Fibroblast of the conjunctiva (primary cell): Measurements from ENCODE around the gene MTNR1B.
A peak's percentile ranks its signal among the peaks of the same experiment; 100 is the strongest.

Experiments used
- DNase-seq: peaks from one replicate; pipeline ENCODE4 v3.0.0-alpha.2; 2010; ENCODE audit warnings: low read depth

Gene MTNR1B

DNA sequence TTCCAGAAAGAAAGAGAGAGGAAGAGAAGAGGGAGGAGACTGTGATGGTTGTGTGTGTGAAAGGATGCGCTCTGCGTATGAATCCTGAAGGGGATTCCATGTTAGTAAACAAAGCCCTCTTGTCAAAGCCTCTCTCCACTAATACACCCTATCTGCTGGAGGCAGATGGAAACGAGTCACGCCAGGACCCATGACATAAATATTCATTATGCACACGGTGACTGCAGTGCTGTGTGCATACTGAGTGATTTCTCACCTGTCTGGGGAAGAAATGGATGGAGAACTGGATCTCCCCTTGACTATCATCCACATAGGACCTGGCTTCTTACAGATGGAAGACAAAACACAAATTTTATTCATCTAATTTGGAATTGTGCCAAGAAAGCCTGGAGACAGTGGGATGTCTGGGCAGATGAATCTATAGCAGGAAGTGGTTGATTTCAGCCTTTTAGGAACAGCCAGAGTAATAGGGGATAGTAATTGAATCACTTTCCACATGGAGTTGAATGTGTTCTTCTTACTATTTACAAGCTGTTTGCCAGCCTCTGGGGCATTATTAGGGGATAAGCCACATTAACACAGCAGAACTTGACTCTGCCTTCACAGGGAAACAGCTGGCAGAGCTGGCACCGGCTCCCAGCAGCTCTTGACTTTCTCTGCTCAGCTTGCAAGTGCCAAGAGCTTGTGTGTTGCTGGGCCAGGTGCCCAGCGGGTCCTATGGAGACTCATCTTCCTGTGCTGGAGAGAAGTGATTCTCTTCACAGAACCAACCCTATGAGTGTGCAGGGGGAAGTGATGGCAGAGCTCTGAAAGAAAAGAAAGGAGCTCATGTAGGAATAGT lies 9.0 kb downstream of the MTNR1B start:
- peak; percentile 29 for DNase-seq

DNA sequence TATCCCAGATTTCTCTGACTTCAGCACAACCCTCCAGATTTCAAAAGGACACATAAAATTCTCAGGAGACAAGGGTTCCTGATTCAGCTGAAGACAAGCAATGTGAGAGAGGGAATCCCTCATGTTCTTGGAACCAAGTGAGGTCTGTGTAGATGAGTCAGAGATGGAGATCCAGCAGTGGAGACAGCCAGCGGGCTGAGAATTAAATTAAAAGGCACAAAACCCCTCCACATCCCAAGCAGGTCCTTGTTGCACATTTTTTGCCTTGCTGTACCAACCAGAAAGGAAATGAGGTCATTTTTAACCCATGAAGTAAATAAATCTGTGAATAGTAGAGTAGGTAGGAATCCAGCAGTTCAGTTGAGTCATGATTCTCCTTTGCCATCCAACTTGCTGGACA lies 9.7 kb downstream of the MTNR1B start:
- DNase-seq: no peak

DNA sequence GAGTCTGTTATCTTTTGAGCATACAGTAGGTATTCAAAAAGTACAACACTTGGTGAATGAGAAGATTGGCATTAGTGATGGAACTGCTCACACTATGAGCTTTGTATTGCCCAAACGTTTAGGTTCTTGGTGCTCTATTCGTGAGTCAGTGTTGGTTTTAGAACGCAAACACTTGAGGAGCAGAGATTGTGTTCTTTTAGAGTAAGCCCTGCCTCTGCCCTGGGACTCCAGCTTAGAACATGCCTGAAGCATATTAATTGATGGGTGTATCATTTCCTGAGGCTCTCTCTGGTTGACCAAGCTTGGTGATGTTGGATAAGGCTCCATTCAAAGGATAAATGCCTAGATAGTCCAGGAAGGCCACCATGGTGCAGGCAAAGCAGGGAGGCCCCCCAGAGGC lies 10.9 kb downstream of the MTNR1B start:
- DNase-seq: no peak

DNA sequence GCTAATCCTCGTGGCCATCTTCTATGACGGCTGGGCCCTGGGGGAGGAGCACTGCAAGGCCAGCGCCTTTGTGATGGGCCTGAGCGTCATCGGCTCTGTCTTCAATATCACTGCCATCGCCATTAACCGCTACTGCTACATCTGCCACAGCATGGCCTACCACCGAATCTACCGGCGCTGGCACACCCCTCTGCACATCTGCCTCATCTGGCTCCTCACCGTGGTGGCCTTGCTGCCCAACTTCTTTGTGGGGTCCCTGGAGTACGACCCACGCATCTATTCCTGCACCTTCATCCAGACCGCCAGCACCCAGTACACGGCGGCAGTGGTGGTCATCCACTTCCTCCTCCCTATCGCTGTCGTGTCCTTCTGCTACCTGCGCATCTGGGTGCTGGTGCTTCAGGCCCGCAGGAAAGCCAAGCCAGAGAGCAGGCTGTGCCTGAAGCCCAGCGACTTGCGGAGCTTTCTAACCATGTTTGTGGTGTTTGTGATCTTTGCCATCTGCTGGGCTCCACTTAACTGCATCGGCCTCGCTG lies 12.1 kb downstream of the MTNR1B start:
- no peak for DNase-seq

DNA sequence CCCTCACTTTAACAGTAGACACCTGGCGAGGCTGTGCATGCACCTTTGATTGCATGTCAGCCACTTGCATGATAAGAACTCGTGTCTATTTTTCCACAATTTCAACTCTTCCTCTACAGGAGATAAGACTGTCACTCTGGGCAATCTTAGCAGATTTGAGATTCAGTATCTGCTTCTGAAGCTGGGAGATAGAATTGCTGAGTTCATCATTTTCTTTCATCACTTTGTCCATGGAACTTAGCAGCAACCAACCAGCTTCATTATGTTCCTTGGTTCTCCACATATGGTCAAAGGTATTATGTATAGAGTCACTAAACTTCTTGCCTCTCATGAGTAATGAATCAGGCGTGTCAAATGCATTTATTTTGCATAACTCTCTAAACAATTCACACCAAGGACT lies 17.1 kb downstream of the MTNR1B start:
- DNase-seq: no peak

DNA sequence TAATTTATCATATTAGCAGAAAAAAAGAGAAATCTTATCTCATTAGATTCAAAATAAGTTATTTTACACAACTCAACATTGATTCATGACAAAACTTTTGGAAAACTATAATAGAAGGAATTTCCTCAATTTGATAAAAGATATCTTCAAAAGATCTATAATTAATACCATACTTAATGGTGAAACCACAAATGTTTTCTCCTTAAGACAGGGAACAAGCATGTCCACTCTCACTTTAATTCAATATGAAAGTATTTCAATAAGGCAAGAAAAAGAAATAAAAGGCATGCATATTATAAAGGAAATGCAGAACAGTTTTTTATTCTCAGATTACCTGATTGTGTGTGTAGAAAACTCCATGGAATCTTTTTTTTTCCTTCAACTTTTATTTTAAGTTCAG lies 23.6 kb downstream of the MTNR1B start:
- DNase-seq: no peak

DNA sequence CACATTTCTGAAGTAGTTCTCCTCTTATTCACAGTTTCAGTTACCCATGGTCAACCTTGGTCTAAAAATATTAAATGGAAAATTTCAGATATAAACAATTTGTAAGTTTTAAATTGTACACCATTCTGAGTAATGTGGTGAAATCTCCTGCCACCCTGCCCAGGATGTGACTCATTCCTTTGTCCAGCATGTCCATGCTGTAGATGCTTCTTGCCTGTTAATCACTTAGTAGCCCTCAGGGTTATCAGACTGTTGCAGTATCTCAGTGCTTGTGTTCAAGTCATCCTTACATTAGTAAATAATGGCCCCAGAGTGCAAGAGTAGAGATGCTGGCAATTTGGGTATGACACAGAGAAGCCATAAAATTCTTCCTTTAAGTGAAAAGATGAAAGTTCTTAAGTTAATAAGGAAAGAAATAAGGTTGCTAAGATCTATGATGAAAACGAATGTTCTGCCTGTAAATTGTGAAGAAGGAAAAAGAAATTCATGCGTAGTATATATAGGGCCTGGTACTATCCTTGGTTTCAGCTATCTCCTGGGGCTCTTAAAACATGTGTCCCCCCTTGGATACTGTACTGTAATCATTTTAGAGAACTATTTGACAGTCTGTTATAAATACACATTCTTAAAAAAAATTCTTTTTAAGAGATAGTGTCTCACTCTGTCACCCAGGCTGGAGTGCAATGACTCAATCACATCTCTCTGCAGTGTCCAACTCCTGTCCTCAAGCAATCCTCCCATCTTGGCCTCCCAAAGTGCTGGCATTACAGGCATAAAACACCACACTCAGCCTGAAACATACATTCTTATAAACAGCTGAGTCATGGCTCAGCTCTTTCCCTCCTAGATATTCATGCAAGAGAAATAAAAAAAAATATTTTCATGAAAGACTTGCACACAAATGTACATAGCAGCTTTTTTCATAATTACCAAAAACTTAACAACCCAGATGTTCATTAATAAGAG lies 31.3 kb downstream of the MTNR1B start:
- peak; percentile 83 for DNase-seq

DNA sequence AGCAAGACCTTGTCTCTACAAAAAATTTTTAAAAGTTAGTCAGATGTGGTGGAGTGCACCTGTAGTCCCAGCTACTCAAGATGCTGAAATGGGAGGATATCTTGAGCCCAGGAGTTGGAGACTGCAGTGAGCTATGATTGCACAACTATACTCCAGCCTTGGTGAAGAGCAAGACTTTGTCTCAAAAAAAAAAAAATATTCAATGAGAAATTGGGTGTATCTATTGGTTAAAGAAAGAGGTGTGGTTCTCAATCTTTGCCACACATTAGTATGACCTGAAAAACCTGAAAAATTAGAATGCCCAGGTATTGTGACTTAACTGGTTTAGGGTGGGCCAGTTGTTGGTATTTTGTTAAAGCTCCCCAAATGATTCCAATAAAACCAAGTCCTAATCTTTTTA lies 32.4 kb downstream of the MTNR1B start:
- DNase-seq: no peak

DNA sequence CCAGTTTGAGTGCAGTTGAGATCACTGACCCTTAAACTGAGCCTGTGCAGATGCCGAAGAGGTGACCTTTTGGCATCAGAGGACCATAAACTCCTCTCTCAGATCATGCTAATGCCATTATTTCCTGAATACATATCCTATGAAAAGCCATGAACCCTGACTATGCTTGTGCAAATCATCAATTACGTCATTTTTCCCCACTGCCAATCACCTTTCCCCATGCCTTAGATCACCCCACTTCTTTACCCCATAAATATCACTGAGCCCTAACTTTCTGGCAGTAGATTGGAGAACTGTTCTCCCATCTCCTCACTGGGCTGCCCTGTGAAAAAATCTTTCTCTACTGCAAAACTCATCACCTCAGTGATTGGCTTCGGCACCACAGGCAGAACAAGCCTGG lies 32.9 kb downstream of the MTNR1B start:
- no peak for DNase-seq

DNA sequence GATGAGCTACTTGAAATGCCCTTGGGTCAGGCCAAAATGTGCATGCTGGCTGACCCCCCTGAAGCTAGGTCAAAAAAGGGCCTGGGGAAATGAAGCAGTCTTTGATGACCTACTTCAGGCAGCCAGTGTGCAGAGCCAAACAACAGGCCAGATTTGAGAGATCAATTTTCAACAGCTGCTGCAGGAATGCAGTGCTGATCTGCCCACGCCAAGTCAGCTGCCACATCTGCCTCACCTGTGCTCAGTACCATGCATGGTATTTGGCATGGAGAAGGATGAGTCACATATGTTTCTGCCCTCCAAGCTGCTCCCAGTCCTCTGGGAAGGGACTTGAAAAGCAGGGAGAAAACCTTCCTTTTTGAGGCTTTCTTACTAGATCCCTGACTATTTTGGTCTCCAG lies 35.8 kb downstream of the MTNR1B start:
- DNase-seq: peak; percentile 14

DNA sequence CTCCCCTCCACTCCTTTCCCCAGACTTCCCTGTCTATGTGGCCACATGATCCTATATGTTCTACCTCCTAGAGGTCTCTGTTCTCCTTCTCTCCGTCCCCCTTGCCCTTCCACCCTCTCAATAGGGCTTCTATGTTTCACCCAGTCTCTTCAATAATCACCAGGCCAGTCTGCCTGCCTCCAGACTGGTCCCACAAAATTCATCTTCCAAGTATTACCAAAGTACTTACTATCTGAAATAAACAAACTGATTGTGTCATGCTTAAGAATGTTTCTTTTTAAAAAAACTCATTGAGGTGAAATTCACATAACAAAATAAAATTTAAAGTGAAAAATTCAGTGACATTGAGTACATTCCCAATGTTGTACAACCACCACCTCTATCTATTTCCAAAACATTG lies 44.2 kb downstream of the MTNR1B start:
- DNase-seq: no peak

DNA sequence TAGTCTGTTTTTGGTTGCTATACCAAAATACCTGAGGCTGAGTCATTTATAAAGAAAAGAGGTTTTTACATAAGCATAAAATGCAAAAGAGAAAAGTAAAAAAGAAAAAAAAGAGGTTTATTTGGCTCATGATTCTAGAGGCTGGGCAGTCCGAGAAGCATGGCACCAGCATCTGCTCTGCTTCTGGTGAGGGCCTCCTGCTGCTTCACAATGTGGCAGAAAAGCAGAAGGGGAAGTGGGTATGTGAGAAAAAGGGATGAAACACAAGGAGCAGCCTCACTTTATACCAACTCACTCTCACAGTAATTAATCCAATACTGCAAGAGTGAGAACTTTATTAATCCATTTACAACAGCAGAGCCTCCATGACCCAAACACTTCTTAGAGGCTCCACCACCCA lies 47.1 kb downstream of the MTNR1B start:
- DNase-seq: no peak

DNA sequence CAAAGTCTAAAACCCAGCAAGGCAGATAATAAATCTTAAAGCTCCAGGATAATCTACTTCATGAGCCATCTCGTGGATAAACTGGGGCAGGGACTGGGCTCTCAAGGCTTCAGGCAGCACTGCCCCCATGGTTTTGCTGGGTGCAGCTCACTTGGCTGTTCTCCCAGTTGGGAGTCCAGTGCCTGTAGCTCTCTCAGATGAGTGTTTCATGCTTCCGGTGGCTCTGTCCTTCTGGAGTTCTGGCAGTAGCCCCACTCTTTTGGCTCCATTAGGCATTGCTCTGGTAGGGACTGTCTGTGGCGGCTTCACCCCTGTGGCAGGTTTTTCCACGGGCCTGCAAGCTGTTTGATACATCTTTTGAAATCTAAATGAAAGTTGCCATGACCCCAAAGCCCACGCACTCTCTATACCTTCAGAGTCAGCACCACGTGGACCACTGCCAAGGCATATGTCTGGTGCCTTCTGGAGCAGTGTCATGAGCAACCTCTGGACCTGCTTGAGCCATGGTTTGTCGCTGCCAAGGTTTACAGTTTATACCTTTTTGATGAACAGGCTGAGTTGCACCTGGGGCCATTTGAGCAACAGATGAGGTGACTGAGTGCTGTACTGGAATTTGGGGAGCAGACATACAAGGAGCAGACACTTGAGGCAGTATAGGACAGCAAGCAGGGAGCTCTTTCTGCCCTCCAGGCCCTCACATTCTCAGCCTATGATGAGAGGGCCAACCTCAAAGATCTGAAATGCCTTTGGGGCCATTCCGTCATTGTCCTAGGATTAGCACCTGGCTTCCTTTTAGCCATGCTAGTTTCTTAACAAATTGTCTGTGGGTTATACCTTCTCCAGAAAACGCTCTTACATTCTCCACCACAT lies 48.6 kb downstream of the MTNR1B start:
- no peak for DNase-seq

DNA sequence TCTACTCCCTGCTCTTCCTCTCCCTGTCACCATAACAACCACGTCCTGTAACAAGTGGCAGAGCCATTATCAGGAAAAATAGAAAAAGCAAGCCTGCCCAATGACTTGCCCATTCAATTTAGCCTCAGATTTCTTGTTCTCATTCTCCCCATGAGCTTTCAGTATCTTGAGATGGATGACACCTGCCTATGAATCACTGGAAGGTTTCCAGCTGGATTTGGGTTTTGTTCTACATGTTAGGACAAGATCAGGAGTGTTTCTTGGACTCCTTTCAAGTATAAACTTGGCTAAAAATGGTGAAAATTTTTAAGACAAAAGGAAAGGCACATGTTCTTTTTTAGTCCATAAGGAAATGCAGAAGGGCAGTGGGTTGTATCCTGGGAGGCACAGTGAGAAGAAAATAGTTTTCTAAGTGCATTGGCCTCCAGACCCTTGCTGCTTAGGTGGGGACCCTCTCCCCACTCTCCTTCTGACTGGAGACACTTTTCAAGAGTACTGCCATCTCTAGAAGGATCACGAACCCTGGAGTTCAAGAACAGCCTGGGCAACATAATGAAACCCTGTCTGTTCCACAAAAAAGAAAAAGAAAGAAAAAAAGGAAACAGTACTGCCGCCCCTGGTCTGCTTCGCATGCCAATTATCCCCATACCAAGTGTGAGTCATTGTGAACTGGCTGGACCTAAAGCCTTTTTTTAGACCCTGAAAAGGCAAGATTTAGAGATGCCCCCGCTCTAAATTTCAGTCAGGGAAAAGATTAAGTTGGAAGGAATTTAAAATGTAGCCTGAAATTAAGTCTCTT lies 51.0 kb downstream of the MTNR1B start:
- DNase-seq: peak; percentile 49

DNA sequence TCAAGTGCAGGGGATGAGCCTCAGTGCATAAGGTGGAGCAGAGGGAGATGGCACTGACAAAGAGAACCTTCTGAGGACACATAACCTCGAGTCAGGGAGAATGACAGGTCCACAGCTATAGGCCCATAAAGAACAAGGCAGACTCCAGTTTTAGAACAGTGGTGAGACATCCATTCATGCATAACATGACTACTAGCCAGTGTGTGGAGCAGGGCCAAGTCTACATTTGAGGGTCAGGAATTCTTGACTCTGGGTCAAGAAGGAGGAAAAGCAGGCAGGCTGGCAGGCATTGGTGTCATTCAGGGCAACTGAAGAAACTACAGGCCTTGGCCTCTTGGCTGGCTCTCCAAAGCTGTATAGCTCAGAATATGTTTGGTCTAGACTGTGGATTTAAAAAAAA lies 54.9 kb downstream of the MTNR1B start:
- DNase-seq: no peak

DNA sequence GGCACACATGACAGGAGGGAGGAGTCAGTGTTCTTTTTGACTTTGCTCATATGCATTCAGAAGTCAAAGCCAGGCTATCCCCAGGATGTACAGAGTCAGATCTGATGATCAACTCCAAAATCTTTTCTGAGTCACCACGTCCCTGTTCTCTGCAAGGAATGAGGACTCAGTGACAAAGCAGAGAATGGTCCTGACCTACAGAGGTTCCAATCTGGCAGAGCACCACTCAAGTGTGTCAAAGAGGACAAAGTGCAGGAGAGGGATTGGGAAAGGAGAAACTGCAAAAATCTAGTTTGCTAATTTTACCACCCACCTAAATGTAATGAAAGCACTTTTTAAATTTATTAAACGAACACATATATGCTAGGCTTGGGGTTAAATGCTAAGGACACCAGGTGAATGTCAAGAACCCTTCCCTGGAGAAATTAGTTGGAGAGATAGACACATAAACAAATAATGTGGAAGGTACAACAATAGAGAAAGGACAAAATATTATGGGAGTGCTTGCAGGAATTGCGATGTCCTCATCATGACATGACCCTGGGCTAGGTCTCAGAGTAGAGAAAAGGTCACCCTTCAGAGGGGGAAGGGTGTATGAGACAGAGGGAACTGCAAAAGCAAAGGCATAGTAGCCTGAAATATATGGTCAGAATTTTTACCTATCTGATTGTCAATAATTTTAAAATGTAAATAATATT lies 56.3 kb downstream of the MTNR1B start:
- DNase-seq: no peak

DNA sequence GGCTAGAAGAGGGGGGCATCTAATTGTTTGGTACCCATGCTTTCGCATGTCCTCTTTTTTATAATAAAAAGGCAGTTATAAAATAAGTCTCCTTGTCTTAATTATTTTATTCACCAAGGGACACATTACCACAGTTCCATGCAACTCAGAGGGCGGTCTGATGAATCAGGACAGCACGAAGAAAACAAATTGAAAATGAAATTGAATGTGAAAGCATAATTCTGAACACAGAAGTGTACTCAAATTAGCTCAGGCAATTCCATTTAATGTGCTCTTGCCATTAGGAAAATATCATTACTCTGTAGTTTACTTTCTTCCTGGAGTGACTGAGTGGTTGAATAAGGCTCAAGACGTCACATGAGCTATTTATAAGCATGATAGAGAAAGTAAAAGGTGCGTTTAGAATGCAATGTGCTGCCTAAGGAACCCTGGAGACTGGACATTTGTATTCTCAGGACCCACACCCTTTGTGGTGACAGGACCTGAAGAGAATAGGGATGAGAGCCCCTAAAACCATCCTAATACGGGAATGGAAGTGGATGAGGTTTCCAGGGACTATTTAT lies 59.6 kb downstream of the MTNR1B start:
- DNase-seq: no peak

DNA sequence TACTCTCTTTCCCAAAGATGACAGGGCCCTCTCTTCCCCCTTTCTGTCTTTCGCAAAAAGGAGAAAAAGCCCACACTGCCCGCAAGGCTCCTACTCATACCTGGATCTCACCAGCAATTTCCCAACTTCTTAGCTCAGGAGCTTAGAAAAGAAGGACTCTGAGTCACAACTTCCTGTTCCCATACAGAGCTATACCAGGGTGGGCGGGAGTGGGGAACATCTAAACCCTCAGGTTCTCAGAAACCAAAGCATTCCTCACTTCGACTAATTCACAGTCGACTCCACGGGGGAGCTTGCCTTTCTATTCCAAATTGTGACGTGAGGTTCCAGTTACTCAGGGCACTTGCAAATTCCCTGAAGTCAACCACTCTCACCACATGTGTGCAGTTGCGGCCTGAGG lies 61.9 kb downstream of the MTNR1B start:
- no peak for DNase-seq
